Measurements from ENCODE around the gene ARHGEF9.

The ARHGEF9 gene

GRCh38 chrX:63761639-63762038 is 23.4 kb downstream of the ARHGEF9 start:
- no peaks in the 10 kb centered on the region for H3K9me2 ChIP-seq (ENCODE audit: low read depth, low read length)
- no peaks in the 10 kb centered on the region for H3K79me2 ChIP-seq (ENCODE audit: insufficient read depth, low read length)
- no peaks in the 10 kb centered on the region for H4K20me1 ChIP-seq (ENCODE audit: insufficient read depth, low read length)
- no peak overlapping the region for H2AFZ ChIP-seq (ENCODE audit: low read length)
- H3K4me3 ChIP-seq (ENCODE audit: low read depth, low read length, poor library complexity, severe bottlenecking): no peak overlapping the region
- no peaks in the 10 kb centered on the region for H3K9me3 ChIP-seq (ENCODE audit: low read length)
- H3K4me2 ChIP-seq (ENCODE audit: low read length): no peak overlapping the region
- H3K4me1 ChIP-seq (ENCODE audit: insufficient read depth, low read length, severe bottlenecking): no peaks in the 10 kb centered on the region
- no peak overlapping the region for H3K27ac ChIP-seq (ENCODE audit: low read depth, low read length, poor library complexity, severe bottlenecking)
- TF ChIP-seq, protein P1, sequence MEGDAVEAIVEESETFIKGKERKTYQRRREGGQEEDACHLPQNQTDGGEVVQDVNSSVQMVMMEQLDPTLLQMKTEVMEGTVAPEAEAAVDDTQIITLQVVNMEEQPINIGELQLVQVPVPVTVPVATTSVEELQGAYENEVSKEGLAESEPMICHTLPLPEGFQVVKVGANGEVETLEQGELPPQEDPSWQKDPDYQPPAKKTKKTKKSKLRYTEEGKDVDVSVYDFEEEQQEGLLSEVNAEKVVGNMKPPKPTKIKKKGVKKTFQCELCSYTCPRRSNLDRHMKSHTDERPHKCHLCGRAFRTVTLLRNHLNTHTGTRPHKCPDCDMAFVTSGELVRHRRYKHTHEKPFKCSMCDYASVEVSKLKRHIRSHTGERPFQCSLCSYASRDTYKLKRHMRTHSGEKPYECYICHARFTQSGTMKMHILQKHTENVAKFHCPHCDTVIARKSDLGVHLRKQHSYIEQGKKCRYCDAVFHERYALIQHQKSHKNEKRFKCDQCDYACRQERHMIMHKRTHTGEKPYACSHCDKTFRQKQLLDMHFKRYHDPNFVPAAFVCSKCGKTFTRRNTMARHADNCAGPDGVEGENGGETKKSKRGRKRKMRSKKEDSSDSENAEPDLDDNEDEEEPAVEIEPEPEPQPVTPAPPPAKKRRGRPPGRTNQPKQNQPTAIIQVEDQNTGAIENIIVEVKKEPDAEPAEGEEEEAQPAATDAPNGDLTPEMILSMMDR (IDR thresholded peaks at IDR 0.05; ENCODE audit: low read length): no peak; the same call in 1 of the 2 replicates
- no peak for TF ChIP-seq EZH2 (IDR thresholded peaks at IDR 0.05; ENCODE audit: borderline replicate concordance, low read length)
- H3K36me3 ChIP-seq (ENCODE audit: insufficient read depth, low read length): no peaks in the 10 kb centered on the region
- no peak overlapping the region for H3K9ac ChIP-seq (ENCODE audit: low read length)
- no peaks in the 10 kb centered on the region for H3K27me3 ChIP-seq (ENCODE audit: insufficient read depth, low read length)
- no peaks in the 10 kb centered on the region for H3F3A ChIP-seq (ENCODE audit: insufficient read depth, low read length)

- Histone ChIP-seq H3K9ac (ENCODE audit: low read length) (no peak overlapping the region), H3K9me3 (ENCODE audit: low read length) (no peaks in the 10 kb centered on the region), H3K4me3 (ENCODE audit: low read depth, low read length, poor library complexity, severe bottlenecking) (no peak overlapping the region), H3K4me2 (ENCODE audit: low read length) (no peak overlapping the region), H3K9me2 (ENCODE audit: low read depth, low read length) (no peaks in the 10 kb centered on the region), H4K20me1 (ENCODE audit: insufficient read depth, low read length) (no peaks in the 10 kb centered on the region), H3K36me3 (ENCODE audit: insufficient read depth, low read length) (no peaks in the 10 kb centered on the region), H3K27me3 (ENCODE audit: insufficient read depth, low read length) (no peaks in the 10 kb centered on the region), H2AFZ (ENCODE audit: low read length) (no peak overlapping the region), H3K79me2 (ENCODE audit: insufficient read depth, low read length) (peaks cover 15% of the 10 kb centered on the region), H3F3A (ENCODE audit: insufficient read depth, low read length) (no peaks in the 10 kb centered on the region), H3K27ac (ENCODE audit: low read depth, low read length, poor library complexity, severe bottlenecking) (no peak overlapping the region), H3K4me1 (ENCODE audit: insufficient read depth, low read length, severe bottlenecking) (peaks cover 13% of the 10 kb centered on the region)
- TF ChIP-seq EZH2 (IDR thresholded peaks at IDR 0.05; ENCODE audit: borderline replicate concordance, low read length): no peak
- TF ChIP-seq, protein P1 (IDR thresholded peaks at IDR 0.05; ENCODE audit: low read length): no peak
Measured at GRCh38 chrX:63758011-63758410, 27.0 kb downstream of the ARHGEF9 start.

DNA sequence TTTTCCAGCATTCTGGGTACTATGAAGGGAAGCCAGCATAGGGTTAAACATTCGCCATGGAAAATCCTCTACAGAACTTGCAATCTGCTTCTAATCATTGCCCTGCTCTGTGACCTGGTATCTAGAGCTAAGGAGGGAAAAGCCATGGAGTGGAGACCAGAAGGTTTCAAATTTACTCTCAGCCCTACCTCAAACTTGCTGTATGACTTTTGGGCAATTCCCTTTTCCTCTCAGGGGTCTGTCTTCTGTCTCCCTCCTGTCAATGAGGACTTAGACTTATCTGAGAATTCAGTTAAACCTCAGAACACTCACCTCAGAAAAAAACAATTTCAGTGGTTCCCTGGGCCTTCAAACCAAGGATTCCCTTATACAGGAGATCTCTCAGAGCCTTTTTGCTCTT is 29.1 kb downstream of the ARHGEF9 start:
- no peaks in the 10 kb centered on the region for H3F3A ChIP-seq (ENCODE audit: insufficient read depth, low read length)
- peak overlapping the region; percentile 92 for H3K4me3 ChIP-seq (ENCODE audit: low read depth, low read length, poor library complexity, severe bottlenecking)
- no peaks in the 10 kb centered on the region for H3K9me3 ChIP-seq (ENCODE audit: low read length)
- peaks cover 24% of the 10 kb centered on the region for H3K79me2 ChIP-seq (ENCODE audit: insufficient read depth, low read length)
- TF ChIP-seq, protein P1 (IDR thresholded peaks at IDR 0.05; ENCODE audit: low read length): no peak
- no peak for TF ChIP-seq EZH2 (IDR thresholded peaks at IDR 0.05; ENCODE audit: borderline replicate concordance, low read length)
- H3K27ac ChIP-seq (ENCODE audit: low read depth, low read length, poor library complexity, severe bottlenecking): no peak overlapping the region
- no peaks in the 10 kb centered on the region for H3K36me3 ChIP-seq (ENCODE audit: insufficient read depth, low read length)
- no peaks in the 10 kb centered on the region for H4K20me1 ChIP-seq (ENCODE audit: insufficient read depth, low read length)
- no peaks in the 10 kb centered on the region for H3K9me2 ChIP-seq (ENCODE audit: low read depth, low read length)
- H2AFZ ChIP-seq (ENCODE audit: low read length): no peak overlapping the region
- H3K27me3 ChIP-seq (ENCODE audit: insufficient read depth, low read length): no peaks in the 10 kb centered on the region
- peaks cover 23% of the 10 kb centered on the region for H3K4me1 ChIP-seq (ENCODE audit: insufficient read depth, low read length, severe bottlenecking)
- no peak overlapping the region; the same call in 1 of the 2 replicates for H3K9ac ChIP-seq (ENCODE audit: low read length)
- peak overlapping the region; percentile 94; the same call in 1 of the 2 replicates for H3K4me2 ChIP-seq (ENCODE audit: low read length)
